ENCODE data around the gene CUTA.

GRCh38 chr6:33392979-33393378 lies 24.9 kb downstream of the CUTA start:
- TF ChIP-seq CTCF (IDR thresholded peaks at IDR 0.05; ENCODE audit: borderline replicate concordance, extremely low read depth, low read length, poor library complexity, severe bottlenecking) (no peak), EZH2 (IDR thresholded peaks at IDR 0.05; ENCODE audit: borderline replicate concordance, low read depth, low read length, severe bottlenecking) (no peak)

Measured in DND-41 (cell line).